ENCODE data around the gene USP34.
A peak's percentile ranks its signal among the peaks of the same experiment; 100 is the strongest.
"Not testable (repeated sequence)": the region's sequence is repeated elsewhere in the genome, so short reads cannot be mapped to it uniquely, and the experiment has no call there.

Gene USP34

DNA sequence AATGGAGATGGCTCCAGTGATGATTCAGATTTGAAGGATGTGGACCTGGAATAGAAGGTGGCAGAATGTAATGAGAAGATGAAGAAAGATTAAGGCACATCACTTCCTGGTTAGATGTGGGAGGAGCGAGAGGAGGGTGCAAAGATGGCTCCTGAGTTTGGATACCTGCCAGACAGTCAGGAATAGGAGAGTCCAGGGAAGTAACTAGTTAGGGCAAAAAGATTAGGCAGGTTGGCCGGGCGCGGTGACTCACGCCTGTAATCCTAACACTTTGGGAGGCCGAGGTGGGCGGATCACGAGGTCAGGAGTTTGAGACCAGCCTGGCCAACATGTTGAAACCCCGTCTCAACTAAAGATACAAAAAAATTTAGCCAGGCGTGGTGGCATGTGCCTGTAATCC lies 303.3 kb downstream of the USP34 start:
- peaks cover 6% of the 10 kb centered on the region for H3K4me1 ChIP-seq (ENCODE audit: low read length)
- no peak overlapping the region for H2AFZ ChIP-seq (ENCODE audit: low read length)
- no peak overlapping the region for H3K27ac ChIP-seq (ENCODE audit: low read length)
- no peaks in the 10 kb centered on the region for H3K9me3 ChIP-seq (replicated peaks; ENCODE audit: insufficient read depth, low read length)
- no peak for TF ChIP-seq EZH2 (optimal IDR thresholded peaks at IDR 0.05; ENCODE audit: low read depth, low read length)
- TF ChIP-seq EZH2phosphoT487 (IDR thresholded peaks at IDR 0.05; ENCODE audit: low read length) = no peak
- no peak for TF ChIP-seq CTCF (IDR thresholded peaks at IDR 0.05; ENCODE audit: low read length)
- no peak overlapping the region for H3K4me3 ChIP-seq (ENCODE audit: low read length)
- H3K36me3 ChIP-seq (replicated peaks; ENCODE audit: insufficient read depth, low read length) = no peaks in the 10 kb centered on the region
- no peak for DNase-seq
- no peaks in the 10 kb centered on the region for H3K79me2 ChIP-seq (ENCODE audit: low read length)
- H3K4me2 ChIP-seq (ENCODE audit: low read depth, low read length) = no peak overlapping the region
- H3K9me2 ChIP-seq (replicated peaks; ENCODE audit: insufficient read depth, low read length) = no peaks in the 10 kb centered on the region
- H4K20me1 ChIP-seq (ENCODE audit: insufficient read depth, low read length) = no peaks in the 10 kb centered on the region
- H3F3A ChIP-seq (ENCODE audit: insufficient read depth, low read length) = 0 out of 2 replicates have a peak, but pooled peaks cover 4% of the 10 kb centered on the region
- H3K9ac ChIP-seq (ENCODE audit: low read length) = no peak overlapping the region
- no peaks in the 10 kb centered on the region for H3K27me3 ChIP-seq (replicated peaks; ENCODE audit: insufficient read depth, low read length)

DNA sequence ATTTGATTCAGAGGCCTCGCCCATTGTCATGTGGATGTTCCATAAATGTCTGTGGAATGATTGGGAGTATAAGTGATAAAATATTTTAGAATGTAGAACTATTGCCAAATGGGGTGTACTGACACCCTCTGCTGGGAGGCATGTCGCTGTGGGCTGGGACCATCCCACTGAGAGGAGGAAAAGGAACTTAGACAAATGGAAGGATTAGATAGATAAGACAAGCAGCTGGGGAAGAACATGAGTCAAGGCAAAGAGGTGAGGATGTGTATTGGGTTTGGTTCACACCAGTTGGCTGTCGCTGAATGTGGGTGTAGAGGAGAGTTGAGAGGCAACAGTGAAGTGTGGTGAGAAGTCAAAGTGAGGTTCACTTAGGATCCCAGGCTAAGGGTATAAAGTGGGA lies 304.9 kb downstream of the USP34 start:
- Histone ChIP-seq H3K36me3 (replicated peaks; ENCODE audit: insufficient read depth, low read length) (no peaks in the 10 kb centered on the region), H4K20me1 (ENCODE audit: insufficient read depth, low read length) (no peaks in the 10 kb centered on the region), H3K27ac (ENCODE audit: low read length) (no peak overlapping the region)

DNA sequence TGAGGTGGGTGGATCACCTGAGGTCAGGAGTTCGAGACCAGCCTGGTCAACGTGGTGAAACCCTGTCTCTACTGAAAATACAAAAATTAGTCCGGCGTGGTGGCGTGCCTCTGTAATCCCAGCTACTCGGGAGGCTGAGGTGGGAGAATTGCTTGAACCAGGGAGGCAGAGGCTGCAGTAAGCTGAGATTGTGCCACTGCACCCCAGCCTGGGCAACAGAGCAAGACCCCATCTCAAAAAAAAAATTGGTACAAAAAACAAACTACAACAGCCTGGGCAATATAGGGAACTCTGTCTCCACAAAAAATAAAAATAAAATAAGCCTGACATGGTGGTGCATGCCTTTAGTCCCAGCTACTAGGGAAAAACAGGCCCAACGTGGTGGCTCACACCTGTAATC lies 305.8 kb downstream of the USP34 start:
- H3K4me3 ChIP-seq (ENCODE audit: low read length); H3K79me2 ChIP-seq (ENCODE audit: low read length); H2AFZ ChIP-seq (ENCODE audit: low read length); H3K27ac ChIP-seq (ENCODE audit: low read length); H3K9ac ChIP-seq (ENCODE audit: low read length); H3K27me3 ChIP-seq (replicated peaks; ENCODE audit: insufficient read depth, low read length); H4K20me1 ChIP-seq (ENCODE audit: insufficient read depth, low read length); H3K4me2 ChIP-seq (ENCODE audit: low read depth, low read length); DNase-seq; H3K9me2 ChIP-seq (replicated peaks; ENCODE audit: insufficient read depth, low read length); H3K9me3 ChIP-seq (replicated peaks; ENCODE audit: insufficient read depth, low read length); H3K36me3 ChIP-seq (replicated peaks; ENCODE audit: insufficient read depth, low read length): not testable (repeated sequence)
- peaks cover 21% of the 10 kb centered on the region for H3K4me1 ChIP-seq (ENCODE audit: low read length)
- peaks cover 10% of the 10 kb centered on the region for H3F3A ChIP-seq (ENCODE audit: insufficient read depth, low read length)

More for the DNA sequence above, 304.9 kb downstream of the USP34 start:
- Histone ChIP-seq H3K4me1 (ENCODE audit: low read length) (peaks cover 21% of the 10 kb centered on the region), H3K9me3 (replicated peaks; ENCODE audit: insufficient read depth, low read length) (no peaks in the 10 kb centered on the region), H2AFZ (ENCODE audit: low read length) (no peak overlapping the region), H3K27me3 (replicated peaks; ENCODE audit: insufficient read depth, low read length) (no peaks in the 10 kb centered on the region), H3F3A (ENCODE audit: insufficient read depth, low read length) (peaks cover 10% of the 10 kb centered on the region), H3K79me2 (ENCODE audit: low read length) (no peaks in the 10 kb centered on the region), H3K9ac (ENCODE audit: low read length) (no peak overlapping the region), H3K9me2 (replicated peaks; ENCODE audit: insufficient read depth, low read length) (no peaks in the 10 kb centered on the region), H3K4me3 (ENCODE audit: low read length) (no peak overlapping the region), H3K4me2 (ENCODE audit: low read depth, low read length) (no peak overlapping the region)
- TF ChIP-seq EZH2phosphoT487 (IDR thresholded peaks at IDR 0.05; ENCODE audit: low read length) (no peak), EZH2 (optimal IDR thresholded peaks at IDR 0.05; ENCODE audit: low read depth, low read length) (no peak), CTCF (IDR thresholded peaks at IDR 0.05; ENCODE audit: low read length) (no peak)
- DNase-seq = no peak

DNA sequence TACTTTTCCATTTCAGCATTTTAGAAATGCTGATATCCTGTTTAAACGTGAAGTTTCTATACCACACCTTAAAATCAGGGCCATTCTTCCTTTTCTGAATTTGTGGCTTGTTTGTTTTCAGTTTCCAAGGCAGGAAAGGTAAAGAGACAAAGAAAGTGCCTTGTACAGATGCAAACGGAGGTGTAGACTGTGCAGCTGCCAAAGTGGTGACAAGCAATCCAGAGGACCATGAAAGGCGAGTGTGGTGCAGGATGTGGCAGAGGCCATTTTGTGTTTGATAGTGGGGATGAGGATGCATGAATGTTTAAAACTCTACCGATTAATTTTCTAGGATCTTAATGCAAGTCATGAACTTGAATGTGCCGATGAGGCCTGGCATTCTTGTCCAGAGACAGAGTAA lies 308.2 kb downstream of the USP34 start:
- DNase-seq = peak; percentile 49
- no peak overlapping the region for H3K4me3 ChIP-seq (ENCODE audit: low read length)
- no peaks in the 10 kb centered on the region for H3K36me3 ChIP-seq (replicated peaks; ENCODE audit: insufficient read depth, low read length)
- H3K9me2 ChIP-seq (replicated peaks; ENCODE audit: insufficient read depth, low read length) = no peaks in the 10 kb centered on the region
- no peaks in the 10 kb centered on the region for H3K9me3 ChIP-seq (replicated peaks; ENCODE audit: insufficient read depth, low read length)
- H2AFZ ChIP-seq (ENCODE audit: low read length) = no peak overlapping the region
- no peak overlapping the region for H3K9ac ChIP-seq (ENCODE audit: low read length)
- TF ChIP-seq CTCF (IDR thresholded peaks at IDR 0.05; ENCODE audit: low read length) = no peak
- TF ChIP-seq EZH2 (optimal IDR thresholded peaks at IDR 0.05; ENCODE audit: low read depth, low read length) = no peak
- TF ChIP-seq EZH2phosphoT487 (IDR thresholded peaks at IDR 0.05; ENCODE audit: low read length) = no peak
- H3K27ac ChIP-seq (ENCODE audit: low read length) = peak overlapping the region; percentile 49; the same call in 1 of the 2 replicates
- peaks cover 26% of the 10 kb centered on the region for H3K4me1 ChIP-seq (ENCODE audit: low read length)
- H3K4me2 ChIP-seq (ENCODE audit: low read depth, low read length) = peak overlapping the region; percentile 28
- H3F3A ChIP-seq (ENCODE audit: insufficient read depth, low read length) = peaks cover 10% of the 10 kb centered on the region
- no peaks in the 10 kb centered on the region for H3K79me2 ChIP-seq (ENCODE audit: low read length)
- H3K27me3 ChIP-seq (replicated peaks; ENCODE audit: insufficient read depth, low read length) = no peaks in the 10 kb centered on the region
- no peaks in the 10 kb centered on the region for H4K20me1 ChIP-seq (ENCODE audit: insufficient read depth, low read length)

Measured in MM.1S (cell line).